Hepatocyte (in vitro differentiated cells): ENCODE data around the gene ENTHD1.

ENCODE experiments used
- EZH2 ChIP-seq: fragments of 200-600 bp; sonication (generic); IDR thresholded peaks from 2 replicates; pipeline ENCODE4 v1.6.1; 2016; ENCODE audit warnings: antibody characterized with exemption, mild to moderate bottlenecking, borderline replicate concordance
- EZH2phosphoT487 ChIP-seq: fragments of 200-600 bp; sonication (generic); IDR thresholded peaks from one replicate; pipeline ENCODE4 v1.6.1; 2018; ENCODE audit warnings: antibody characterized with exemption, mild to moderate bottlenecking, low read depth, moderate library complexity; ENCODE audit not compliant: unreplicated experiment, severe bottlenecking
- TF ChIP-seq, protein P1 (sequence below): fragments of 200-600 bp; sonication (generic); IDR thresholded peaks from 2 replicates; pipeline ENCODE4 v1.5.1; 2016; ENCODE audit warnings: antibody characterized with exemption, mild to moderate bottlenecking; ENCODE audit not compliant: poor library complexity

DNA sequence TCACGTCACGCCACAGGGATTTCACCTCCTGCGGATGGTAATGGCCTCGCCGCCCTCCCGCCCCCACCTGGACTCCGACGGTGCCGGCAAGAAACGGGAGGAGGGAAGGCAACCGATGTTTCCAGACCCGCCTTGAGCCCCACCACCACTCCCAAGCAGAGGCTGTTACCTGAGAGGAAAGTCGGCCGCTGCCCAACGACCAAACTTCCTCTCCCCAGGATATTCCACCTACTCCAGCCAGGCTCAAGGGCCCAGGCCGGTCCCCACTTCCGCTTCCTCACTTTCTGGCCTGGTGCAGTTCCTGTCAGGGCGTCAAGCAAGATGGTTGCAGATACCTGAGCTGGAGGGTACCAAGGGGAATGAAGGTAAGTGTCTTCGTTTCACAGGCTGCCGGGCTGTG, at the start of gene ENTHD1:
- TF ChIP-seq, protein P1, sequence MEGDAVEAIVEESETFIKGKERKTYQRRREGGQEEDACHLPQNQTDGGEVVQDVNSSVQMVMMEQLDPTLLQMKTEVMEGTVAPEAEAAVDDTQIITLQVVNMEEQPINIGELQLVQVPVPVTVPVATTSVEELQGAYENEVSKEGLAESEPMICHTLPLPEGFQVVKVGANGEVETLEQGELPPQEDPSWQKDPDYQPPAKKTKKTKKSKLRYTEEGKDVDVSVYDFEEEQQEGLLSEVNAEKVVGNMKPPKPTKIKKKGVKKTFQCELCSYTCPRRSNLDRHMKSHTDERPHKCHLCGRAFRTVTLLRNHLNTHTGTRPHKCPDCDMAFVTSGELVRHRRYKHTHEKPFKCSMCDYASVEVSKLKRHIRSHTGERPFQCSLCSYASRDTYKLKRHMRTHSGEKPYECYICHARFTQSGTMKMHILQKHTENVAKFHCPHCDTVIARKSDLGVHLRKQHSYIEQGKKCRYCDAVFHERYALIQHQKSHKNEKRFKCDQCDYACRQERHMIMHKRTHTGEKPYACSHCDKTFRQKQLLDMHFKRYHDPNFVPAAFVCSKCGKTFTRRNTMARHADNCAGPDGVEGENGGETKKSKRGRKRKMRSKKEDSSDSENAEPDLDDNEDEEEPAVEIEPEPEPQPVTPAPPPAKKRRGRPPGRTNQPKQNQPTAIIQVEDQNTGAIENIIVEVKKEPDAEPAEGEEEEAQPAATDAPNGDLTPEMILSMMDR = no peak
- no peak for TF ChIP-seq EZH2phosphoT487
- TF ChIP-seq EZH2 = no peak
